HG03442 (cell line): ENCODE measurements around the gene DSCAM.

Experiments
- ATAC-seq: cut with Tn5 transposase; IDR thresholded peaks from one replicate; pipeline ENCODE4 v1.9.1; 2021; ENCODE audit warnings: mild to moderate bottlenecking, moderate library complexity; ENCODE audit not compliant: unreplicated experiment

Gene DSCAM

GRCh38 chr21:40563900-40564299 is 283.1 kb downstream of the DSCAM start:
- no peak for ATAC-seq

GRCh38 chr21:40562242-40563002 is 284.5 kb downstream of the DSCAM start:
- no peak for ATAC-seq

- ATAC-seq = no peak
Measured at GRCh38 chr21:40556442-40556968, 290.5 kb downstream of the DSCAM start.

- ATAC-seq = no peak
Measured at GRCh38 chr21:40555021-40555528, 291.9 kb downstream of the DSCAM start.

- no peak for ATAC-seq
Measured at GRCh38 chr21:40553781-40554180, 293.2 kb downstream of the DSCAM start.

- no peak for ATAC-seq
Measured at GRCh38 chr21:40547906-40548513, 298.9 kb downstream of the DSCAM start.

GRCh38 chr21:40546647-40547046 is 300.3 kb downstream of the DSCAM start:
- no peak for ATAC-seq

- no peak for ATAC-seq
Measured at GRCh38 chr21:40540216-40540615, 306.7 kb downstream of the DSCAM start.

GRCh38 chr21:40534886-40535285 is 312.1 kb downstream of the DSCAM start:
- ATAC-seq = no peak

GRCh38 chr21:40531431-40532110 is 315.4 kb downstream of the DSCAM start:
- ATAC-seq = no peak

- no peak for ATAC-seq
Measured at GRCh38 chr21:40531016-40531415, 315.9 kb downstream of the DSCAM start.

GRCh38 chr21:40517646-40518045 is 329.3 kb downstream of the DSCAM start:
- no peak for ATAC-seq

GRCh38 chr21:40516335-40516734 is 330.6 kb downstream of the DSCAM start:
- no peak for ATAC-seq

GRCh38 chr21:40512590-40512989 is 334.4 kb downstream of the DSCAM start:
- ATAC-seq = no peak

GRCh38 chr21:40507978-40508377 is 339.0 kb downstream of the DSCAM start:
- no peak for ATAC-seq

GRCh38 chr21:40505681-40506080 is 341.3 kb downstream of the DSCAM start:
- no peak for ATAC-seq

GRCh38 chr21:40505244-40505643 is 341.7 kb downstream of the DSCAM start:
- ATAC-seq = no peak

- ATAC-seq = no peak
Measured at GRCh38 chr21:40504825-40505224, 342.1 kb downstream of the DSCAM start.

- ATAC-seq = no peak
Measured at GRCh38 chr21:40496116-40496515, 350.8 kb downstream of the DSCAM start.

- no peak for ATAC-seq
Measured at GRCh38 chr21:40490408-40490807, 356.6 kb downstream of the DSCAM start.

GRCh38 chr21:40489001-40489400 is 358.0 kb downstream of the DSCAM start:
- no peak for ATAC-seq

GRCh38 chr21:40481764-40482163 is 365.2 kb downstream of the DSCAM start:
- no peak for ATAC-seq
